NOMO-1 treated with DMSO at 0.1 percent for 48 hours (cell line): ENCODE measurements around the gene ADAM23.
"Not testable (repeated sequence)": the region's sequence is repeated elsewhere in the genome, so short reads cannot be mapped to it uniquely, and the experiment has no call there.

Experiments used
- DNase-seq: peaks from one replicate; lab custom pipeline; 2025; ENCODE audit not compliant: unreplicated experiment; lab: John Stamatoyannopoulos, UW

The ADAM23 gene

GRCh38 chr2:206442833-206443734 is at the start of gene ADAM23:
TSS of gene ADAM23 (plus strand) at chr2:206443532. CDS start at chr2:206443867, 335 bp downstream.
- no peak for DNase-seq

GRCh38 chr2:206396211-206396610 is 47.1 kb upstream of the ADAM23 start:
- no peak for DNase-seq

- not testable (repeated sequence) for DNase-seq
Observed at GRCh38 chr2:206402956-206403569, 40.3 kb upstream of the ADAM23 start.

GRCh38 chr2:206408323-206409320 is 34.7 kb upstream of the ADAM23 start:
- no peak for DNase-seq

- no peak for DNase-seq
Observed at GRCh38 chr2:206410714-206411113, 32.6 kb upstream of the ADAM23 start.

GRCh38 chr2:206415618-206416243 is 27.6 kb upstream of the ADAM23 start:
- DNase-seq, result no peak

GRCh38 chr2:206418968-206419367 is 24.4 kb upstream of the ADAM23 start:
- no peak for DNase-seq

- DNase-seq, result no peak
Observed at GRCh38 chr2:206420721-206421120, 22.6 kb upstream of the ADAM23 start.

- no peak for DNase-seq
Observed at GRCh38 chr2:206422493-206422892, 20.8 kb upstream of the ADAM23 start.

GRCh38 chr2:206423147-206423546 is 20.2 kb upstream of the ADAM23 start:
- DNase-seq, result no peak

- DNase-seq, result no peak
Observed at GRCh38 chr2:206424134-206424533, 19.2 kb upstream of the ADAM23 start.

- DNase-seq, result no peak
Observed at GRCh38 chr2:206428783-206429182, 14.5 kb upstream of the ADAM23 start.

- DNase-seq, result no peak
Observed at GRCh38 chr2:206430452-206430851, 12.9 kb upstream of the ADAM23 start.

GRCh38 chr2:206431439-206431838 is 11.9 kb upstream of the ADAM23 start:
- DNase-seq, result no peak

GRCh38 chr2:206432193-206433082 is 10.9 kb upstream of the ADAM23 start:
- DNase-seq, result no peak

GRCh38 chr2:206433190-206433589 is 10.1 kb upstream of the ADAM23 start:
- no peak for DNase-seq

GRCh38 chr2:206433686-206434085 is 9.6 kb upstream of the ADAM23 start:
- DNase-seq, result no peak

GRCh38 chr2:206435742-206436141 is 7.6 kb upstream of the ADAM23 start:
- no peak for DNase-seq

- no peak for DNase-seq
Observed at GRCh38 chr2:206438196-206438724, 5.1 kb upstream of the ADAM23 start.
